Kasumi-1 (cell line): ENCODE results near the gene MED13L.

Experiments used
- DNase-seq, 2 experiments: peaks; one replicate each; lab custom pipeline; 2025; lab: John Stamatoyannopoulos, UW

MED13L gene

DNA sequence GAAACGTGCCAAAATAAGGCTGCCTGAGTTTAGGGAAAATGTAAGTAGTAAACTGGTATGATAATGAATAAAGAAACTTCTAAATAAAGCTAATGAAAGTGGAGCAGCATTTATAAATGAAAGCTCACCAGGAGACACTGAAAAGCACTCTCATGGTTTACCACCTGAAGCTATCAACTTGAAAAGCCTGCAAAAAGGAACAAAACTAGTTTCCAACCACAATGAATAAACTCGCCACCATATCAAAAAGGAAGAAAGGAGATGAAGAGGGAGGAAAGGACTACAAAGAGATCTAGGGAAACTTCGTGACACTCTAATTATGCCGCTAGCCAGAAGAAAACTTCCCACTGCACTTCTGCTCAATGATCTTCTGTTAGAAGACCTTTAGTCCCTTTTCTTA is 66.7 kb downstream of the MED13L start:
- DNase-seq = no peak

DNA sequence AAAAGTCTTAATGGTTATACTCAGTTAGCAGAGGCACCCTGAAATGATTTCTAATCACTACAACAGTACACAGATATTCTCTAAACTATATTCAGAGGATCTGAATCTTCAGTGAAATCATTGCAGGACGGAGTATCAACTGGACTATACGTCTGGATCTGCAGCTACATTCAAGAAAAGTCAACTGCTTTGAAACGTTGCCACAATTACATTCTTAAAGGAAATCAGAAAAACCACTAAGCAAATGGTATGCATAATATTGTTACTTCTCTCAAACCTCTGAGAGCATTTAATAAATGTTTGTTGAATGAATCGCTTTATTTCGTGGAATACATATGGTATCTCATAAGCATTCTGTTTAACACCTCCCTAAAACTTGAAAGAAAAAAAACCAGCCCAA is 67.4 kb downstream of the MED13L start:
- no peak for DNase-seq

DNA sequence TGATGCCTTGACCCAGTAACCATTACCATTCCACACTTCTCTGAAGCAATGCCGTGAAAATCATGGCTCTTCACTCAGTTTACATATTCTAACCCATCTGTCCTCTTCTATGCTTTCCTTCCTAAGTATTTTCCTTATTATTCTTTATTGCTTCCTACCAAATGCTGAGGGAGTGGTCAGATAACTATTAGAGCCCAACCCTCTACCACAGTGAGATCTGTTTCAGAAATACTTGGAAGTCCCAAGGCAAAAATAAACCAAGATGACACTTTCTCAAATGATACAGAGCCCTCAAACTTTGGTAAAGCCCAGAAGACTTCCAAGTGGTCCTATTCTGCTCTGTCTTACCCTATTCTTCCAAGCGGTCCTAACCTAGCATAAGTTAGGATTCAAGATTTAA is 68.0 kb downstream of the MED13L start:
- DNase-seq = no peak

DNA sequence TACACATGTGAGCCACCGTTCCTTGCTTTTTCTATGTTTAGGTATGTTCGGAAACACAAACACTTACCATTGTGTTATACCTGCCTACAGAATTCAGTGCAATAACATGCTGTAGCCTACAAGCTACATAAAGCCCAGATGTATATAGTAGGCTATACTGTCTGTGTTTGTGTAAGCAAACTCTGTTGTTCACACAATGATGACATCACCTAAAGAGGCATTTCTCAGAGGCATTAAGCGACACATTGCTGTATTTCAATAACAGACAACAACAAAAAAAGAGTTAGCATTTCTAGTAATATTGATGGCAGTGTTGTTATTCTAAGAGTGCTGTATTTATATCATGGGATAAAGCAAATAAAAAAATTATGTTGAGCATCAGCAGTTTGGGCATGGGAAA is 70.2 kb downstream of the MED13L start:
- no peak for DNase-seq

DNA sequence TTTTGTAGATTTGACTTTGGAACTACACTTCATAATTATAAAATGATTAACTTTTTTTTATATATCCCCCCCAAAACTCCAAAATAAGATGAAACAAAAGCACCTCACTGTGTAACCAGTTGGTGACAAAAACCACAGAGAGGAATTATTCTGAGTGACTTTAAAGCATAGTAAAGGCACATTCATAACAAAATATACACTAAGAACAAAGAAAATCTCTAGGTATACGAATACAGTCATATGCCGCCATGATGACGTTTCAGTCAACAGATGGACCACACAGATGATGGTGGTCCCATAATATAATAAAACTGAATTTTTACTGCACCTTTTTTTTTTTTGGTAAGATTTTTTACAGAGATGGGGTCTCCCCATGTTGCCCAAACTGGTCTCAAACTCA is 70.7 kb downstream of the MED13L start:
- no peak for DNase-seq

DNA sequence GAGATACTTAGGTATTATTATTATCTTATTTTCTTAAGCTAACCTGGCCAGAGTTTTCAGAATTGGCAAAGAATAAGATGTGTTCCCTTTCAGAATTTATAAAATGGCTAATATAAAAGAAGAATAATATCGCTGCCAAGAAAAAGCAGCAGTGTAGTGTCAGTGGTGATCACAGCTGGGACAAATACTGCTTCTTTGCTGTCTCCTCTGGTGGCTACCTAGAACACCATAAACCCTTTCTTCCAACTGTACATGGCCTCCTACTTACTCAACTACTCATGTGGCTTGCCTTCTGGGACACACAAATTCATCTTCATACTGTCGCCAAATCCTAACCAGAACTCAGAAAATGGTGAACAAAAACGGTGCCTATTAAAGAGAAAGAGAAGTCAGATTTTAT is 72.7 kb downstream of the MED13L start:
- DNase-seq = no peak

DNA sequence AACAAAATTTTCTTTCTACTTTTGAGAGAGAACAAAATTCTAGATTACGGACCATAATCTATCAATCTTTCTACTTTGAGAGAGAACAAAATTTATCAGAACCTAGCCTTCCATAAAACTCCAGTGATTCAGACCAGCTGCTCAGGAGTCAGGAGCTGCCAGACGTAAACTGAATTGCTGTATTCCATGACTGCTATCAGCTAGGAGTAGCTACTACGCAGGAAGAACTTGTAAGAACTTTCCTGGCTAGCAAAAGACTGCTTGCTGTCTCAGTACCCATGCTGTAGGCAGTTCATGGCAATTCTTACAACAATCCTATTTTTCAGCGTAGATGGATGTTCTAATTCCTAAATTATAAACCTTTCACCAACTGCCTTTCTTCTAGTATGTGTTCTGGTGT is 73.3 kb downstream of the MED13L start:
- no peak for DNase-seq

DNA sequence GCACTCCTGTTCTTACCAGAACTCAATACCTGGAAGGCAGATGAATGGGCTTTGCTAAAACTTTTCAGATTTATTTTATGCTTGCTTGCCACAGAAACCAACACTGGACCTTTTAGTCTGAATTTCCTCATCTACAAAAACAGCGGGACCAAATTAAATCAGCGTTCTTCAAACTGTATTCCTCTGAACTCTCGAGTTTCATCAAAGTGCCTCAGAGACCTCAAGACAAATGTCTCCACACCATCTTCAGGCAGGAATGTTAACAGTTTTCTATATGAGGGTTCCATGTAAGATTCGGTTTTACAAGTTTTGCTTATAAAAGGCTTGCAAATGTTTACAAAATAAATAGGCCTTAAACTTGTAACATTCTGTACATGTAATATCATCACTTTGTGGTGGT is 74.6 kb downstream of the MED13L start:
- DNase-seq = no peak

DNA sequence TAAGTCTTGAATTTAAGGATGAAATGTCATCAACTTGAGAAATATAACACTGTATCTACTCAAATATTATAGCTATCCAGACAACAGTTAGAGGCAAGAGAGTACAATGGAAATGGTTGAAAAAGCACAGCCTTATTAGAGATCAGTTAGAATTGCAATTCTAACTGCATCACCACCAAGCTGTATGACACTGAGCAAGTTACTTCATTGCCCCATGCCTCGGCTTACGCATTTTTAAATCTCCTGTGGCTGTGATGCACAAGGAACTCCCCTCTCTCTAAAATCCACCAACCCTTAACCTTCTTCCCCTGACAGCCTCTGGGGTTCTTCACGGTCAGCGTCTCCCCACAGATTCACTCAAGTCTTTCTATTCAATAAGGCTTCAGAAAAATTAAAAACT is 75.1 kb downstream of the MED13L start:
- no peak for DNase-seq

DNA sequence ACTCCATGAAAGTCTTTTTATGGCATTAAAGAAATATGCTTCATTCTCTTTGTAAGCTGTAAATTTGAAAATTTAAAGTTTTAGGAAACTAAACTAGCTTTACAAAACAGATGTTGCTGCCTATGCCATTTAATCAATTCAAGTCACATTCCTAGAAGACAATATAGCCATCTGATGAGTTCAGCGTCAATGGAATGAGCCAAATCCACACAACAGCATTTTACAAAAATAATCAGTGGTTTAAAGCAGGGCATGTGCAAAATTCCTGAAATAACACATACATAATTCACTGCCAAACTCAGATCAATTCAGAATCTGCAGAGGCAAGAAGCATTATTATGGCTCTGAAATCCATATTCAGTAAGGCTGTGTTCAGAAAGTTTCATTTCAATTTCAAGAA is 75.6 kb downstream of the MED13L start:
- DNase-seq = no peak

DNA sequence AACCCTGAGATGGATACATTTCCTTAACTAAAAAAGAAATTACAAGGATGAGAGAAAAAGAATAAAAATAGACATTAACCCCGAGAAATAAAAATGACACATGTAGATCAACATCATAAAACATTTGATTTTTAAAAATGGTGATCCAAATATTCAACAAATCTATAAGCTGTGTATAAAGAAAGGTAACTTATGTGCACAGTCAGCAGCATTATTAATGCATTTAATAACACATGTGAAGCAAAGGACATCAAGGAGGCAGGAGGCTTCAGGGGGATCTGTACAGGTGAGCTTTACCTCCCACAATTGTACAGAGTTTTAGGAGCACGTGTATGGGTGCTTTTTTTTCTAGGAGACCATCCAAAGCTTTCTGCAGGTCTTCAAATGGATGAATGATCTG is 76.1 kb downstream of the MED13L start:
- no peak for DNase-seq

DNA sequence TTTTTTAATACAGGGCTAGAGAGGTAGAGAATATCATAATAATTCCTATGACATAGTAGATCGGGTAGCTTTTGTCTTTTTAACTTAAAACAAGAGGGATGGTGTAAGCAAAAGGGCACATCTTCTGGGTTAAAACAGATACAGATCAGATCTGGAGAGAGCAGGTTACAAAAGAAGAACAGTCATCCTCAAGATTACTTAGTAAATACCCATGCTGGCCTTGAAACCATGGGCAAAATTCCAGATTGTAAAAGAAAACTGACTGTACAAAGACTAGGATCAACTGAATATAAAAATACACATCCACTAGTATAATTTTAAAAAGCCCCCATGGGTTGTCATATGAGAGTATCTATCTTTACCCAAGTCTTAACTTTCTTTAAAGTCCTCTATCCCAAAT is 76.7 kb downstream of the MED13L start:
- no peak for DNase-seq

DNA sequence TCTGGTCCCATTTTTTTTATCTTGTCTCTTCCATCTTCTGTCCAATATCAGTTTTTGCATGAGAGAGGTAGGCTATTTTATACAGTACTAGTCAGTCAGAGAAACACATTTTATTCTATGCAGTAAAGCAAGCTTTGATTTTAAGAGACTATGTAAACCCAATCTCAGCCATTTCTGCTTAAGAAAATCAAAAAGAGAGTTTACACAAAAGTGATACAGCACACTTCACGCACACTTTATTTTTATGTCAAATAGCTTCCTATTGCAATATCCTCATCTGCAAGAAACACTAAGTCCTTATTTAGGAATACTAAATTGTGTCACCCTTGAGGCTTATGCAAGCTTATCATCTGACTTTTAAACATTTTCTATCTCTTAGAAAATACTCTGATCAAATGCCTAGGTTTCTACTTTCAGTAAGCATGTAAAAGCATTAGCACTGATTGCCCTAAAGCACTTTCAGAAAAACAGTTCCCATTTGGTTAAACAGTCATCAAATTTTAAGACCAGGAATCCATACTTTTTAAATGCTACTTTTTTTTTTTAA is 78.3 kb downstream of the MED13L start:
- no peak for DNase-seq

DNA sequence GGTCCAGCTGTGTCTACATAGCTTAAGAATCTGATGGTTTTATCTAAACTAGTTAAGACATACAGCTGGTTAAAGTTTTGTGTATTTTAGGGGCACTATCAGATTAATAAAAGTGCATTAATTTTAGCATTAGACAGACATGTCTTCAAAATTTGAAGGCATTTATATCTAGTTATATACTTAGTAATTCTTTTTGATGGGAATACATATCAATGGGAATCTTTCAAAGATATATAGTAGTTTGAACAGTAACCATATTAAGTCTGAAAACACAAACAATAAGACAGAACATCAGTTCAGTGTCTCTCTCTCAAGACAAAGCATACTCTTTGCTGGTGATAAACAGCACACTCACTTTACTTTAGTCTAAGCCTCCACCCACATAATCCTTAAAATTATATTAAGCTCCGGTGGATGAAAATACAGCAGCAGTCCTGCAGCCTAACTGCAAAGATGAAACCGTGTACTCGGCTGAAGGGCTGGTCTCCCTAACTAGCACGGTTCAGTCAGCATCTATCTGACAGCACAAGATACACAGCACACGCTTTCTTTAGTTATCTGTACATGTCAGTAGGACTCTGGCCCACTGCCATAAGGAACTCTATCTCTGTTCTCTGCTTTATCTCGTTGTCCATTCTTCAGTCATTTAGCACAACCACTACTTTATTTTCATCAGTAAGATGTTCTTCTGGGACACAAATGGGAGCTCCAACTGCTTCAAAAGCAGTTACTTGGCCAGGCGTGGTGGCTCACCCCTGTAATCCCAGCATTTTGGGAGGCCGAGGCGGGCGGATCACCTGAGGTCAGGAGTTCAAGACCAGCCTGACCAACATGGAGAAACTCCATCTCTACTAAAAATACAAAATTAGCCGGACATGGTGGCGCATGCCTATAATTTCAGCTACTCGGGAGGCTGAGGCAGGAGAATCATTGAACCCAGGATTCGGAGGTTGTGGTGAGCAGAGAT is 80.5 kb downstream of the MED13L start:
- no peak for DNase-seq

DNA sequence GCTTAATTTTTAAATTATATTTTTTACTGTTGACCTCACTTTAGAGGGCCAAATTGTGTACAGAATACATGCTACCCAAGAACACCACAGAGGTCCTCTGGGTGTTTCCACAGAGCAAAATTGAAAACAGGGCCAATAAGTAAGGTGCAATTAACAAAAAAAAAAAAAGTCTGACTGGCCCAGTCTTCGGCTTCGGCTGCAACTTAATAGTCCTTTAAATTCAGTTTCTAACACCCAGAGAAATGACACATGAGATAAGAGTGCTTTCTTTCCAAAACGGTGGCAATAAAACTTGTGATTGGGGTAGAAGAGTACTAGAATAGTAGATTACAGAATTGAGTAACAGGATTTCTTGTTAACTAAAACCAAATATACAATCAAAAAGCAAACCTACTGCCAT is 81.3 kb downstream of the MED13L start:
- DNase-seq = no peak

DNA sequence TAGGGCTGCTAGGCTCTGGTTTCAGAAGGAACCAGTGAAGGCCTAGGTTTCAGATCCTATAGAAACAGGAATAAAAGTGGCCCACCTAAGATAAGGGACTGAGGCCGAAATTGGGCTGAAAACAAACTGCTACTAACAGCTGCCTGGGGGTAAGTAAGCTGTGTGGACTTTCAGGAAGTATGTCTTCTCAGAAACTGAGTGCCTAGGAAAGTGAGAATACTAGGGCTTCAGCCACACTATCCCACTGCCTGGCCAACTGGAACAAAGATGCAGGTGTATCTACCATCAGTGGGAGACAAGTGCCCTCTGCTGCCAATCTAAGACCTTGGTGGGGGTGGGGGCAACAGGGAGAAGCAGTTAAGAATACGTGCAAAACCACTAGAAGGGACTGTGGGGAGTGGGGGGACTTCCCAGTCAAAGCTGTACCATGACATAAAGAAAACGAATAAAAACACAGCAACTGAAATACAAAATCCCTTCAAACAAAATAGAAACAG is 82.5 kb downstream of the MED13L start:
- DNase-seq = no peak

DNA sequence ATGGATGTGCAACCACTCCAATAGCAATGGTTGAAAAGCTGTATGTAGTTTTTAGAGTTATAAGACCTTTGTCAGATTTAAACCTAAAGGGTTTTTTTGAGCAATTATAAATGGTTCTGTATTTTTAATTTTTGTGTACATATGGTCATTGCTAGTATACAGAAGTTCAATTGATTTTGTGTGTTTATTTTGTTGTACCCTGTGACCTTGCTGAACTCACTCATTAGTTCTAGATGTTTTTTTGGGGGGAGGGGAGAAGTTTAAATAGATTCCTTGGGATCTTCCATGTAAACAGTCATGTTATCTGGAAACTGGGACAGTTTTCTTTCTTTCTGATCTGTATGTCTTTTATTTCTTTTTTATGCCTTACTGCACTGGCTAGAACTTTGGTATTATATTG is 87.8 kb downstream of the MED13L start:
- no peak for DNase-seq

DNA sequence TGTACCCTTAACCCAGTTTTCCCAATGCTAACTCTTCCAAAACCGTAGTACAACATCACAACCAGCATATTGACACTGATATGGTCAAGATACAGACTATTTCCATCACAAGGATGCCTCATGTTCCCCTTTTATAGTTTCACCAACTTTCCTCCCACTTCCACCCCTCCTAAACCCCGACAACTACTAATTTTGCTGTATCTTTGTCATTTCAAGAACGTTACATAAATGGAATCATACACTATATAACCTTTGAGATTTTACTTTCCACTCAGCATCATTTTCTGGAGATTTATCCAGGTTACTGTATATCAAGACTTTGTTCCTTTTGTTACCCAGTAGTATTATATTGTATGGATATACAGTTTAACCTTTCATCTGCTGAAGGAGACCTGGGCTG is 88.9 kb downstream of the MED13L start:
- no peak for DNase-seq

DNA sequence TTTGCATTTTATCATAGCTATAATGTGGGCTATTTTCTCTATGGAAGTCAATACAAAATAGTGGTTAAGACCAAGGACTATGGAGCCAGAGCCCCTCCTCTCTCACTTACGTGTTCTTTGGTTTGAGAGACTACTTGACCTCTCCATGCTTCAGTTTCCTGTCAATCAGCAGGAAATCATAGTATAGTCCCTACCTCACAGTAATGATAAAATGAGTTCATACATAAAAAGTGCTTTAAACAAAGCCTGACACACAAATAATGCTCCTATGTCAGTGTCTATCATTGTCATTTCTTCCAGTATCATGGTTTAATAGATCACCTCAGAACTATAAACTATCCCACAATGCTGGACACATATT is 90.4 kb downstream of the MED13L start:
- no peak for DNase-seq

DNA sequence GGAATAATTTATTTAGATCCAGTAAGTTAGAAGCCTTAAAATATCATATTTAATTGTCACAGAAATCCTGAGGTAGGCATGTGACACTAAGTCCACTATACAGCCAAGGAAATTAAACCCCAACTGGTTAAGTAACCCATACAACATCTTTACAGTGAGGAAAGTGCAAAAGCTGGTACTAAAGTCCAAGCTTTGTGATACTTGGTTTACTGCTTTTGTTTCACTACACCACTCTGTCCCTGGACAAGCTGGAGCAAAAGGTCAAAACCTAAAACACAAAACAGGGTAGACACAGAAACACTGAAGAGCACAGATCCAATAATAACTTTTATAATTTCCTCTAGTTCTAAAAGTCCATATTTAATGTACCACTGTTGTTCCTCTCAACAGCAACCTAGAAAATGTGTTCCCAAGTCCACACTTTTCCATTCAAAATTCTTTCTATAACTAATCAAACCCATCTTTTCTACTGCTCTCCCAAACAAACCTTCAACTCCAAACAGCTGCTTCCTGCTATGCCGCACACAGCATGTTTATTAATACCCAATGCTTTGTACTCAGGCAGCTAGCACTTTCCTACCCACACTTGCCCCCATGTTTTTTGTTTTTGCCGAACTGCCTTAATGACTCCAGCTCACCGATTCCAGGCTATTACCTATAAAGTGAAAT is 90.9 kb downstream of the MED13L start:
- no peak for DNase-seq

DNA sequence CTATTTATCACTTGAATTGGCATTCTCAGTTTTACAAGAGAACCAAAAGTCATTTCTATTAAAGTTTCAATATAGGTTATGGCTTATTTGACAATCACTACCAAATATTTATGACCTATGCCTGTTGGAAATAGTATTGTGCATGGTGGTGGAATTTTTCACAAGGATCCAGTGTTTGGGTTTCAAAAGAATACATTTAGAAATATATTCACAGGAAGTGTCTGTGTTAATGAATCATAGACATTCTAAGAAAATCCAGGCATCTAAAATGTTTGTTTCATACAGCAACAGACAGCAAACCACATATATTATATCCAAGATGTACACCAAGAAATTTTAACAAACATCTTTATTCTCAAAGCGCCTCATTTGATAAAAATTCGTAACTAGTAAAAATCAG is 92.7 kb downstream of the MED13L start:
- no peak for DNase-seq

DNA sequence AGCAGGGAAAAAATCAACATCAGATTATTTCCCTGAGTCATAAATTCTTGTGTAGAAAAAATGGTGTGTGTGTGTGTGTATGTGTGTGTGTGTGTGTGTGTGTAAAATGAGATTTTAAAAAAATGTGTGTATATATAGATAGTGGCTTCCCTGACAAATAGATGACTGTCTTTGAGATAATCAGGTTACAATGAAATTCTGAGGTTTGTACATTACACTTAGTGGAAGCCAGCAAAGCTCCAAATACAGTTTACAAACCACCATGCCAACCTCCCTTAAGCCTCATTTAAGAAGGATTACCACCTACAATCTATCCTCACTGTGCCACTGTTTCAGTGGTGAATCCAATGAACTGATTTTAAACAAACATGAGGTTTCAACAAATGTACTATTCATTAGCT is 93.8 kb downstream of the MED13L start:
- no peak for DNase-seq

DNA sequence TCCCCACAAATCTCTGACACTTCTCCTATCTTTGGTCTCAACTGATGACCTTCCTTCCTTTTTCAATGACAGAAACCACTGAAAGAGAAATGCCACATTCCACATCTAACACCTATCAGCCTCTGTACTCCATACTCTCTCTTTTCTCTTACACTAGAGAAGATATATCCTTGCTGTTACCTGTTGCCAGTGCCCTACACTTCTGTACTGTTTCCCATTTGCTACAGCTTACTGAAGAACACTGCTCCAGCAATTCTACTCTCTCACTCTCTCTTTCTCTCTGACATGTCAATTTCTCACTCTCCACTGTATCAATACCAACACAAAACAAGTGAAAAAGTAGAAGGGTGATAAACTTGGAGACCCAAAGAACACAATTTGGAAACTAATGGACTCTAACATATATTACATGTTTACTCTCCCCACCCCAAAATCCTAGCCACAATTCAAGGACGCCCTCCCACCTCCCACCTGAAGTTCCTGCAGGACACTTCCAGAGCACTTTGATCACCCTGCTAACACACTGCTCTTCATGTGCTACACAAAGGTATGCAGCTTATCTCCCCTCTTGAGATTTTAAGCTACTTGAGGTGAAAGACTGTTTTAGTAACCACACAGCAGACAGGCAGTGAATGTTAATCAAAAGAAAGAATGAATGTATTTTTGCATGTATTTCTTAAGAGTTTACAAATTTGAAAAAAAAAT is 95.0 kb downstream of the MED13L start:
- no peak for DNase-seq
